ENCODE measurements around the gene IL27RA. TPM values are rescaled to one million over a fixed set of nuclear protein-coding genes. Genes with fewer than 3 reads are reported as not detected.

The IL27RA gene
- total and polyA plus RNA-seq, 2 donors, result 2.0 to 4.8 TPM

DNA sequence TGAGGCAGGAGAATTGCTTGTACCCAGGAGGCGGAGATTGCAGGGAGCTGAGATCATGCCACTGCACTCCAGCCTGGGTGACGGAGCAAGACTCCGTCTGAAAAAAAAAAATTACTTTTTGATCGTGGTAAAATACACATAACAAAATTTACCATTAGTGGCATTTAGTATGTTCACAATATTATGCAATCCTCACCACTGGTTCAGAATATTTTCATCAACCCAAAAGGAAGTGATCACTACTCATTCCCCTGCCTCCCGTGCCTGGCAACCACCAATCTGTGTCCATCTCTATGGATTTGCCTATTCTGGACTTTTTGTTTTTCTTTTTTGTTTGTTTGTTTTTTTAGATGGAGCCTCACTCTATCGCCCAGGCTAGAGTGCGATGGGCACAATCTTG lies 31.5 kb downstream of the IL27RA start:
- Histone ChIP-seq H3K4me3 (ENCODE audit: low read depth, low read length) (no peak overlapping the region), H3K27ac (ENCODE audit: low read depth) (no peak overlapping the region), H3K36me3 (ENCODE audit: insufficient read depth) (no peaks in the 10 kb centered on the region), H3K4me1 (ENCODE audit: insufficient read depth) (no peaks in the 10 kb centered on the region)
- 75% methylated on average over 7 of the region's 7 CpGs for WGBS
- no peak for DNase-seq (ENCODE audit: extremely low spot score)

DNA sequence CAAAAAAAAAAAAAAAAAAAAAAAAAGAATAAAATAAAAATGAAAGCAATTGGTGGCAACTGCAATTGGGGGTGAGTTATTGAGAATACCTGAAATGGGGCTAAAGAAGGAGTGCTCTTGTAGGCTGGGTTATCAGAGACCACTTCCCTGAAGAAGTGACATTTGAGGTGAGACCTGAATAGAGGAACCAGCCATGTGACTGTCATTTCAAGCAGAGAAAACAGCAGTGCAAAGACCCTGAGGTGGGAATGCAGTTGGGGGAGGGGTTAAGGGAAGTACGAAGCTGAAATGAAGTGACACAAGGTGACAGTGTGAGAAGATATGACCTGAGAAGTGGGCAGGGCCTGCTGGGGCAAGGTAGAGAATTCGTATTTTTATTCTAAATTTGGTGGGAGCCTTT lies 34.6 kb downstream of the IL27RA start:
- H3K4me3 ChIP-seq (ENCODE audit: low read depth, low read length), result no peak overlapping the region
- no peak overlapping the region for H3K27ac ChIP-seq (ENCODE audit: low read depth)
- H3K4me1 ChIP-seq (ENCODE audit: insufficient read depth), result no peaks in the 10 kb centered on the region
- 68% methylated on average over 2 of the region's 2 CpGs for WGBS
- no peaks in the 10 kb centered on the region for H3K36me3 ChIP-seq (ENCODE audit: insufficient read depth)
- DNase-seq (ENCODE audit: extremely low spot score), result no peak

GRCh38 chr19:14070268-14071050 lies 38.9 kb downstream of the IL27RA start:
- Histone ChIP-seq H3K4me3 (ENCODE audit: low read depth, low read length) (no peak overlapping the region), H3K36me3 (ENCODE audit: insufficient read depth) (no peaks in the 10 kb centered on the region), H3K4me1 (ENCODE audit: insufficient read depth) (peaks cover 2% of the 10 kb centered on the region), H3K27ac (ENCODE audit: low read depth) (no peak overlapping the region)
- WGBS, result 94% methylated on average over 43 of the region's 43 CpGs
- DNase-seq (ENCODE audit: extremely low spot score), result no peak

- no peak for DNase-seq (ENCODE audit: extremely low spot score)
Observed at GRCh38 chr19:14072535-14073260, 41.1 kb downstream of the IL27RA start, which contains the start of gene MISP3. MISP3 (plus strand) TSS chr19:14072786; CDS start chr19:14073310, 524 bp downstream.

DNA sequence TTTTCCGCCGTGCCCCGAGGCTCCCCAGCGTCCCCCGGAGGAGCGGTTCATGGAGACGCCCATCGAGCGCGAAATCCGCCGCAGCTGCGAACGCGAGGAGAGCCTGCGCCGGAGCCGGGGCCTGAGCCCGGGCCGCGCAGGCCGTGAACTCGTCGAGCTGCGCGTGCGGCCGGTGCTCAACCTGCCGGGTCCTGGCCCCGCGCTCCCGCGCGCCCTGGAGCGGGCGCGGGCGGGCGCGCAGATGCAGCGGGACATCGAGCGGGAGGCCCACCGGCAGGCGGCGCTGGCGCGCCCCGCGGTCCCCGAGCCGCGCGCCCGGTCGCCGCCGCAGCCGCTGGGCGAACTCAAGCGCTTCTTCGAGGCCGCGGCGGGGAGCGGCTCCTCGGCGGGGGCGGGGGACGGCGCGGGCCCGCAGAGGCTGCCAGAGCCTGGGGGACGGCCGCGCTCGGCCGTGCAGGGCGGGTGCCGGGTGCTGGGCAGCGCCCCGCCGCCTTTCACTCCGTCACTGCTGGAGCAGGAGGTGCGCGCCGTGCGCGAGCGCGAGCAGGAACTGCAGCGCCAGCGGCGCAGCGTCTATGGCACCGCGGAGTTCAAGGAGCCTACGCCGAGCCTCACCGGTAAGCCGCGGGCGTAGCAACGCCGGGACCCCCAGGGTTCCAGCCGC lies 41.8 kb downstream of the IL27RA start:
- peaks cover 2% of the 10 kb centered on the region for H3K4me1 ChIP-seq (ENCODE audit: insufficient read depth)
- no peak for DNase-seq (ENCODE audit: extremely low spot score)
- H3K4me3 ChIP-seq (ENCODE audit: low read depth, low read length), result peak overlapping the region; percentile 51
- no peaks in the 10 kb centered on the region for H3K36me3 ChIP-seq (ENCODE audit: insufficient read depth)
- WGBS, result under 1% methylated on average over 106 of the region's 106 CpGs
- peak overlapping the region; percentile 86 for H3K27ac ChIP-seq (ENCODE audit: low read depth)

More at GRCh38 chr19:14072535-14073260, 41.1 kb downstream of the IL27RA start, which contains the start of gene MISP3:
- peak within 1 kb of the TSS; percentile 51 for H3K4me3 ChIP-seq (ENCODE audit: low read depth, low read length)
- peaks cover 2% of the 10 kb centered on the region for H3K4me1 ChIP-seq (ENCODE audit: insufficient read depth)
- H3K36me3 ChIP-seq (ENCODE audit: insufficient read depth), result no peaks in the 10 kb centered on the region
- WGBS, result 2% methylated on average over 51 of the region's 51 CpGs
- H3K27ac ChIP-seq (ENCODE audit: low read depth), result peak within 1 kb of the TSS; percentile 86

DNA sequence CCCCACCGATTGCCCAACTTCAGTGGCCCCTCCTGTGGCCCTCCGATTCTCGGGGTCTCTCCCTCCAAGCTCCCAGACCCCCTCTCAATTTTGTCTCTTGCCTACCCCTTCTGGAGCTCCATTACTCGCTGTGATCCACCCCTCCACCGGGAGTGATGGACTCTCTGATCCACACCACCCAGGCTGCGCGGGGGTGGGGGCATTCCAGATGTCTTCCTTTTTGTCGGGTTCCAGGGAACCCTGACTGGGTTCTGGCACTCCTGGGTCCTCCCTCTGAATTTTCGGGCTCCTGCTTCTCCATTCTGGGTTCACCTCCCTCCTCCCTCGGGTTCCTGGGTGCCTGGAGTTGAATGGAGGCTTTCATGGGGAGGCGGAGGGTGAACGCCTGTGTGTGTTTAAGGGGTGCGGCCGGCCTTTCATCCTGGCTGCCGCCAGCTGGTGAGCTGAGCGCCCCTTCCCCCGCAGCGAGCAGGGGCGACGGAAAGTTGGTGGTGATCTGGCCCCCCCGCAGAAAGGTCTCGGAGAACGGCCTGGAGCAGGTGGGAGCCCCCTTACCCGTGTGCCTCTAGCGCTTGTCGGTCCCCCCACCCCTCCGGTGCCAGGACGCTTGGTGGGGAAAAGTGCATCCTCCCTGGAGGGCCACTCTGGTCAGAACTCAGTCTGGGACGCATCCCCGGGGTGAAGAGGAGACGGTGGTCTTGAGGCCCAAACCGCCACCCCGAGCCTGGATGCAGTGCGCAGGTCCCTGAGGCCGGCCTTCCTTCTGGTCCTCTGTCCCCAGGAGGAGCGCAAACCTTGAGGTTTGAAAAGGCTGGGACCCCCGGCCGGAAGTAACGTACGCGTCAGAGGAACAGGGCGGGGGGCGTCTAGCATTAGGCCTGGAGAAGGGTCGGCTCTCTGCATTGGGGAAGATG lies 42.6 kb downstream of the IL27RA start:
- peak overlapping the region; percentile 86 for H3K27ac ChIP-seq (ENCODE audit: low read depth)
- no peak for DNase-seq (ENCODE audit: extremely low spot score)
- WGBS, result 4% methylated on average over 44 of the region's 44 CpGs
- H3K36me3 ChIP-seq (ENCODE audit: insufficient read depth), result no peaks in the 10 kb centered on the region
- peaks cover 2% of the 10 kb centered on the region for H3K4me1 ChIP-seq (ENCODE audit: insufficient read depth)
- peak overlapping the region; percentile 51 for H3K4me3 ChIP-seq (ENCODE audit: low read depth, low read length)

DNA sequence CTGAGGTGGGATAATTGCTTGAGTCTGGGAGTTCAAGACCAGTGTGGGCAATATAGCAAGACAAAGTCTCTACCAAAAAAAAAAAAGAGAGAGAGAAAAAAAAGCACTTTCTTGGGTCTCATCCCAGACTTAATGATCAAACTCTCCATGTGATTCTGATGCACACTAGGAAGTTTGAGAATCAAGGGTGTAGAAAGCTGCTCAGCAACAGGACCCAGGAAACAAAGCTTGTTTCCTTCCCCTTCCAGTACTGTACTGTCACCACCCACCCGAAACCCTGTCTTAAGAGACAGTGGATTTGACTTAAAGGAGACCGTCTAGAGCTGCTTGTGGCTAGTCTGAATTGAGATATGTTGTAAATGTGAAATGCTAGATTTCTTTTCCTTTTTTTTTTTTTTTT lies 46.8 kb downstream of the IL27RA start:
- WGBS, result 72% methylated on average over 2 of the region's 2 CpGs
- H3K27ac ChIP-seq (ENCODE audit: low read depth), result no peak overlapping the region
- DNase-seq (ENCODE audit: extremely low spot score), result no peak
- no peak overlapping the region for H3K4me3 ChIP-seq (ENCODE audit: low read depth, low read length)
- no peaks in the 10 kb centered on the region for H3K36me3 ChIP-seq (ENCODE audit: insufficient read depth)
- no peaks in the 10 kb centered on the region for H3K4me1 ChIP-seq (ENCODE audit: insufficient read depth)

- no peaks in the 10 kb centered on the region for H3K36me3 ChIP-seq (ENCODE audit: insufficient read depth)
- peak; percentile 99 for DNase-seq (ENCODE audit: extremely low spot score)
- H3K27ac ChIP-seq (ENCODE audit: low read depth), result peak overlapping the region; percentile 80
- H3K4me3 ChIP-seq (ENCODE audit: low read depth, low read length), result peak overlapping the region; percentile 71
- WGBS, result under 1% methylated on average over 50 of the region's 50 CpGs
- no peaks in the 10 kb centered on the region for H3K4me1 ChIP-seq (ENCODE audit: insufficient read depth)
Observed at GRCh38 chr19:14080887-14081796, 49.6 kb downstream of the IL27RA start.

DNA sequence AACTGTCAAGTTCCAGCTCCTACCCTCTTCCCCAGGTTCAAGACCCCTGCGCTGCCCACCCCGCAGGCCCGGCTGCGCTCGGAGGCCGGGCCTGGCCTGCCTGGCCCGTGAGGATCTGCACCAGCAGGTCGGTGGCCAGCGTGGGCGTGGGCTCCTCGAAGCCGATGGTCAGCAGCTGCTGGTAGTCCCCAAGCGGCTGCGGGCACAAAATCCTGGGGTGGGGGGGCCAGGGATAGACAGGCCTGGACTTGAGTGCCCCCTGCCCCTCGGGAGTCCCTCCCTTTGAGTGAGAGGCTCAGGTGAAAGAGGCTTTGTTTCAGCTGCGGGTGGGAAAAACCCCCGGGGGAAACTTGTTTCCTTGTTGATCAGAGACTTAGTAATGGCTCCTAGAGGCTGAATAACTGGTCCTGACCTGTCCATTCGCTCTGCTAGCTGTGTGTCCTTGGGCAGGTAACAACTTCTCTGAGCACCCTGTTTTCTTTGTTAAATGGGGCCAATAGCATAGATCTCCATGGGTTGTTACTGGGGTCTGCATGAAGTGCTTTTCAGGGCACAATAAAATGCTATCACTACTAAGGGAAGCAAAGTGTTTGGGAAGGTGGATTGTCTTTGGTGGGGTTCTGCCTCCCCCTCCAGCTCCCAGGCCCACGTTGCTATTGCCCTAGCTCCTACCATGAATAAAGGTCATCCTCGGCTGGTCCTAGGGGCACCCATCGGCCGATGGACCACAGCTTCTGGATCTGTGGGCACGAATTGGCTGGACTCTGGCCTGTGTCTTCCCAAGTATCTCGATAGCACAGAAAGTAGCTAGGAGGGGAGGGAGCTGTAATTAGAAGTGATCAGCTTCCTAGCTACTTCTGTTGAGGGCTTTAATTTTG lies 50.5 kb downstream of the IL27RA start:
- H3K4me3 ChIP-seq (ENCODE audit: low read depth, low read length), result peak overlapping the region; percentile 71
- DNase-seq (ENCODE audit: extremely low spot score), result no peak
- no peaks in the 10 kb centered on the region for H3K36me3 ChIP-seq (ENCODE audit: insufficient read depth)
- WGBS, result 23% methylated on average over 24 of the region's 24 CpGs
- no peaks in the 10 kb centered on the region for H3K4me1 ChIP-seq (ENCODE audit: insufficient read depth)
- peak overlapping the region; percentile 79 for H3K27ac ChIP-seq (ENCODE audit: low read depth)

DNA sequence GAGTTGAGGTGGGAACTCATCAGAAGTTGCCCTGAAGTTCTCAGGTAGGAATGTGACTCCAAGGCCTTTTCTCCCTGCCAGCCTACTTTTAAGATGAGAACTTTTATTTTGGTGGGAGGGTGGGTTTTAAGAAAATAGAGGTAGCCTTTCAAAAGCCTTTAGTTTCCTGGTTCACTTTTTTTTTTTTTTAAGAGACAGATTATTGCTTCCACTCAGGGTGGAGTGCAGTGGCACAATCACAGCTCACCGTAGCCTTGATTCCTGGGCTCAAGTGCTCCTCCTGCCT lies 51.1 kb downstream of the IL27RA start:
- no peak overlapping the region for H3K4me3 ChIP-seq (ENCODE audit: low read depth, low read length)
- H3K27ac ChIP-seq (ENCODE audit: low read depth), result no peak overlapping the region
- H3K4me1 ChIP-seq (ENCODE audit: insufficient read depth), result no peaks in the 10 kb centered on the region
- H3K36me3 ChIP-seq (ENCODE audit: insufficient read depth), result no peaks in the 10 kb centered on the region
- no peak for DNase-seq (ENCODE audit: extremely low spot score)
- 89% methylated on average over 1 of the region's 1 CpG for WGBS

DNA sequence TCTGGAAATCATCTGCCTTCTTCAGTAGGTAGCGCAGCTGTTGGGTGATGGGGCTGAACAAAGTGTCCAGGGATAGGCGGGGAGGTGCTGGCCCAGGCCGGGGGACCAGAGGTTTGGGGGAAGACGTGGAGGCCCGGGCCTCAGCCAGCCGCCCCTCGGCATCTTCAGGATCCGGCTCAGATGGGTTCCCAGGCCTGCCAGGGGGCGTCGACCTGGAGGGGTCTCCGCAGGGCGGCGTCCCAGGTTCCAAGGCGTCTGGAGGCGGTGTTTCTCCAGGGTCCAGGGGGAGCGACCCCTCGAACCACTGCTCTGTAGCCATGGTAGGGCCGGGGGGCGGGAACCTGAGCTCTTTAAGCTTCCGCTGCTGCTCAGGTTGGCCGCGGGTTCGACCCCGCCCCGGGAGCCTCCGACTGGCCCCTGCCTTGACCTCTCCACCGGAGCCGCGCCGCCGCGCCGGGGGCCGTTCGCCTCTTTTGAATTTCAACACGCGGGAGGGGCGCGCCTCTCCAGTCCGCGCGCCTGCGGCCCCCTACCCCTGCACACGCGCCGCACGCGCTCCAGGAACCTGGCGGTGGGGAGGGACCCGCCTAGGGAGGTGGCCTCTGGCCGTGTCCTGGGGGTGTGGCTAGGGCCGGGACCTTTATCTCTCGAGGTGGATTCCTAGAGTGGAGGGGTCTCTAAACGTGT lies 53.9 kb downstream of the IL27RA start, which contains the start of gene C19orf67:
Gene C19orf67, minus strand, starts transcription at position 475 of the 687 bp plus-strand sequence. Its CDS starts 156 bp downstream, at position 319.
- Histone ChIP-seq H3K4me1 (ENCODE audit: insufficient read depth) (no peaks in the 10 kb centered on the region), H3K4me3 (ENCODE audit: low read depth, low read length) (no peak within 1 kb of the TSS), H3K36me3 (ENCODE audit: insufficient read depth) (no peaks in the 10 kb centered on the region), H3K27ac (ENCODE audit: low read depth) (no peak within 1 kb of the TSS)
- DNase-seq (ENCODE audit: extremely low spot score), result no peak
- 52% methylated on average over 54 of the region's 54 CpGs for WGBS

Measured in urinary bladder (tissue), 4 donors.